ENCODE results near the gene C1QTNF3.
"Not testable (repeated sequence)": the region's sequence is repeated elsewhere in the genome, so short reads cannot be mapped to it uniquely, and the experiment has no call there.

Gene C1QTNF3

GRCh38 chr5:34043099-34043876 lies at the start of gene C1QTNF3:
TSS of gene C1QTNF3 (minus strand) at chr5:34043213. CDS start at chr5:34043125, 88 bp downstream.
- DNase-seq: no peak

GRCh38 chr5:34091039-34091438 lies 48.0 kb upstream of the C1QTNF3 start:
- not testable (repeated sequence) for DNase-seq

GRCh38 chr5:34089802-34090201 lies 46.8 kb upstream of the C1QTNF3 start:
- not testable (repeated sequence) for DNase-seq

GRCh38 chr5:34087728-34088127 lies 44.7 kb upstream of the C1QTNF3 start:
- not testable (repeated sequence) for DNase-seq

- not testable (repeated sequence) for DNase-seq
Measured at GRCh38 chr5:34083898-34084297, 40.9 kb upstream of the C1QTNF3 start.

GRCh38 chr5:34079505-34079904 lies 36.5 kb upstream of the C1QTNF3 start:
- not testable (repeated sequence) for DNase-seq

- not testable (repeated sequence) for DNase-seq
Measured at GRCh38 chr5:34077636-34078035, 34.6 kb upstream of the C1QTNF3 start.

GRCh38 chr5:34076719-34077364 lies 33.8 kb upstream of the C1QTNF3 start:
- not testable (repeated sequence) for DNase-seq

GRCh38 chr5:34074472-34074871 lies 31.5 kb upstream of the C1QTNF3 start:
- not testable (repeated sequence) for DNase-seq

- DNase-seq: not testable (repeated sequence)
Measured at GRCh38 chr5:34074071-34074470, 31.1 kb upstream of the C1QTNF3 start.

GRCh38 chr5:34070626-34071025 lies 27.6 kb upstream of the C1QTNF3 start:
- not testable (repeated sequence) for DNase-seq

- no peak for DNase-seq
Measured at GRCh38 chr5:34064656-34065055, 21.6 kb upstream of the C1QTNF3 start.

GRCh38 chr5:34062419-34062818 lies 19.4 kb upstream of the C1QTNF3 start:
- no peak for DNase-seq

GRCh38 chr5:34061993-34062392 lies 19.0 kb upstream of the C1QTNF3 start:
- DNase-seq: no peak

GRCh38 chr5:34059977-34060376 lies 17.0 kb upstream of the C1QTNF3 start:
- DNase-seq: no peak

- DNase-seq: no peak
Measured at GRCh38 chr5:34058532-34058931, 15.5 kb upstream of the C1QTNF3 start.

GRCh38 chr5:34057569-34057968 lies 14.6 kb upstream of the C1QTNF3 start:
- DNase-seq: no peak

GRCh38 chr5:34057118-34057517 lies 14.1 kb upstream of the C1QTNF3 start:
- no peak for DNase-seq

GRCh38 chr5:34055667-34056066 lies 12.7 kb upstream of the C1QTNF3 start:
- no peak for DNase-seq

GRCh38 chr5:34054400-34054729 lies 11.4 kb upstream of the C1QTNF3 start:
- DNase-seq: no peak

GRCh38 chr5:34053571-34054399 lies 10.8 kb upstream of the C1QTNF3 start:
- no peak for DNase-seq

- no peak for DNase-seq
Measured at GRCh38 chr5:34053133-34053532, 10.1 kb upstream of the C1QTNF3 start.

- no peak for DNase-seq
Measured at GRCh38 chr5:34051374-34051980, 8.5 kb upstream of the C1QTNF3 start.

All from NCI-H1048 (cell line).